Inflammatory macrophage (primary cell): ENCODE results near the gene PCARE.
A peak's percentile ranks its signal among the peaks of the same experiment; 100 is the strongest.
"Not testable (repeated sequence)": the region's sequence is repeated elsewhere in the genome, so short reads cannot be mapped to it uniquely, and the experiment has no call there.

Source experiments
- DNase-seq, 2 donors: peaks; one replicate each; pipeline ENCODE4 v3.0.0-alpha.2; 2020 to 2022

Gene PCARE

GRCh38 chr2:29096969-29097368 lies 22.6 kb upstream of the PCARE start:
- DNase-seq, result no peak

DNA sequence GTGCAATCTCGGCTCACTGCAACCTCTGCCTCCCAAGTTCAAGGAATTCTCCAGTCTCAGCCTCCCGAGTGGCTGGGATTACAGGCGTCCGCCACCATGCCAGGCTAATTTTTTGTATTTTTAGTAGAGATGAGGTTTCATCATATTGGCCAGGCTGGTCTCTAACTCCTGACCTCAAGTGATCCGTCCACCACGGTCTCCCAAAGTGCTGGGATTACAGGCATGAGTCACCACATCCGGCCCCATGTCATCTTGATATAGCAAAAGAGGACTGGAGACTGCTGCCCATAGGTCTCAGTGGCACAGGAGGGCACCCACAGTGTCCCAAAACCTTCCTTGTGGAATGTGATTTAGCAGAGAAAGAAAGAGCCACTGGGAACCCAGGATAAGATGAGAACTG lies 16.0 kb upstream of the PCARE start:
- DNase-seq, result not testable (repeated sequence)

GRCh38 chr2:29084554-29084953 lies 10.2 kb upstream of the PCARE start:
- no peak for DNase-seq

DNA sequence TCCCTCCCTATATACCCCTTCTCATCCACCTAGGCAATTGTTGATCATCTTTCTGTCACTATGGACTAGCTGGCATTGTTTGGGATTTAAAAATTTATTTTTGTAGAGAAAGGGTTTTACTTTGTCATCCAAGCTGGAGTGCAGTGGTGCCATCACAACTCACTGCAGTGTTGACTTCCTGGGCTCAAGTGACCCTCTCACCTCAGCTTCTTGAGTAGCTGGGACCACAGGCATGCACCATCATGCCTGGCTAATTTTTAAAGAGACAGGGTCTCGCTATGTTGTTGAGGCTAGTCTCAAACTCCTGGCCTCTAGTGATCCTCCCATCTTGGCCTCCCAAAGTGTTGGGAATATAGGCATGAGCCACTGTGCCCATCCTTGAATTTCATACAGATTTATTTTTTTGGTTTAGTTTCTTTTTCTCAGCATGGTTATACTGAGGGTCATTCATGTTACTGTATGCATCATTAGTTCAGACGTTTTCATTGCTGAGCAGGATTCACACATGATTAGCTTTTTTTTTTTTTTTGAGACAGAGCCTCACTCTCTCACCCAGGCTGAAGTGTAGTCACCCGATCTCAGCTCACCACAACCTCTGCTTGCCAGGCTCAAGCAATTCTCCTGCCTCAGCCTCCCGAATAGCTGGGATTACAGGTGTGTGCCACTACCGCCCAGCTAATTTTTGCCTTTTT lies 8.6 kb upstream of the PCARE start:
- DNase-seq, result no peak

GRCh38 chr2:29080886-29081743 lies 6.8 kb upstream of the PCARE start:
- peak; percentile 92 to 98 for DNase-seq

DNA sequence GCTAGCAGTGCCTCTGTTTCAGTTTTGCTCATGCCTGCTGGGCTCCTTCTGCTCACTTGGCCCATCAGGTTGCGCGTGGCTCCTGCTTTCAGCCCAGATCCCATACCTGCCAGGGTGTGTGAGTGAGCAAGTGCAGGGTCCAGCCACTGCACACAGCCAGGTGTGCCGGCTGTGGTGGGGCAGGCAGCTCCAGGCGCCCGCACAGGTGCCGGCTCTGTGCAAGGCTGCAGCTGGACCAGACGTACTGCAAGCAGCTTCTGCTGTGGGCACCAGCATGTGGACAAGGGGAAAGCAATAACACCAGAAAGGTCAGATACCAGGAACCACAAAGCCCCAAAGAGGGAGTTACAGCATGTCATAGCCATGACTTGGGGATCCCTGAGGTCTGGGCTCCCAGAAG lies 5.6 kb upstream of the PCARE start:
- no peak for DNase-seq

DNA sequence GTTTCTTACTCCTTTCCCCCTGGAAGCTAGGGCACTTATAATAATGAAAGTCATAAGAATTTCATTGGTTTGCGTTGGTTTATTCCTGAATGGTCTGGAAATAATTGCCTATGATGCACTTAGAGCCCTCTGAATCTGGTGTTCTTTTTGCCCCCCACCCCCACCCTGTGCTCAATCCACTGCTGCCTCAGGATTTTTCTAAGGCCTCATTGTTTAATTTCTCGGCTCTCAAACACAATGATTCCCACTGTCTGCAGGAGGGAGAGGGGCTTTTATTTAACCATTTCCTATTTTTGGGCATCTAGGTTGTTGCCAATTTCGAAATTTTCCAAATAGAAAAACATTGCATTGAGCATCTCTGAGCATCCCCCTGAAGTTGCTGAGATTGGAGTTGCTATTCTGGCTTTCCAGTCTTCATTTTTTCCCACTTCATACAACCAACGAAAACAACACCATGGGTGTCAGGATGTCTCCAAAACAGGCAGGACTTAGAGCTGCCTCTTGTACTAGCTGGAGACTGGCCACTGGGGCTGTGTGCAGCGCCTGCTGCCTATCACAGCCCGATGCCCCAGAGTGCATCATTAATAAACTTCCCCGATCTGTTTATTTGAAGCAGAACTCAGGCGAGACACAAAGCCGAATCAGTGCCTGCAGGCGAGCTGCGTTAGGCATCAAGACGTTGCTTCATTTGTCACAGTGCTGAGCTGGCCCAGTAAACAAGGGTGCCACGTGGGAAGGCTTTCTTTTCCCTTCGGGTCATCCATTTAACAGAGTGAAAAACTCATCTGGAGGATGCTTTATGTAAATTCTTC lies 1.8 kb upstream of the PCARE start:
- no peak for DNase-seq

- DNase-seq, result peak; percentile 57 to 68
Observed at GRCh38 chr2:29073933-29074332, 390 bp downstream of the PCARE start.

DNA sequence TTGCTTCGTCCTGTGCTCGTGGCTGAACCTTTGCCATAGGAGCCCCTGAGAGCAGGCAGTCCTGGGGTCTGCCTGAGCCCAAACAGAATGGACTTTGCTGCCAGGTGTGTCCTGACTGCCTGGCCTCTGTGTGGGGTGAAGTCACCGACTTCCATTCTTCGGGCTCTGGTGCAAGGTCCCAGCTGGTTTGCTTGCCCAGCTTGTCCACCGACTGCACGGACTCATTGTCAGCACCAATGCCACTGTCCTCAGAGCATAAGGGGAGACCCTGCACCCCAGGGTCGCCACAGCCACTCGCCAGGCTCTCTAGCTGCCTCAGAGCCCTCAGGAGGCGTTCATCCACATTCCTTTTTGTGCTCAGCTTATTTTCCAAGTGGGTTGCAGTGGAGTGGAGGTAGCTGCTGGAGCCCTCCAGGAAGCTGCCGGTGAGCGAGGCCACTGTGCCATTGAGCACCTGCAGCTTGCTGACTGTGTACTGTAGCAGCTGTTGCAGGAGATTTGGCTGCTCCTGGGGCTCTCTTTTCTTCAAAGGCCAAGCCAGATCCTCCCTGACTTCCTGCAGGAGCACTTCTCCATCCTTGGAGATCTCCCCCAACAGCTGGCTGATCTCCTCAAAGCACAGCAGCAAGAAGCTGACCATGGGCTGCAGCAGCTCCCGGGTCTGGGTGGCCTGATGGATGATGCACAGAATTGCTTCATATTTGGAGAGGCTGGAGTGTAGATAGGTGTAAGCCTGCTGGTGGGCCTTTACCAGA lies 1.2 kb downstream of the PCARE start:
- DNase-seq, result no peak

- DNase-seq, result no peak
Observed at GRCh38 chr2:29072251-29072650, 2.1 kb downstream of the PCARE start.

- DNase-seq, result no peak
Observed at GRCh38 chr2:29071032-29071975, 3.0 kb downstream of the PCARE start.

- no peak for DNase-seq
Observed at GRCh38 chr2:29070526-29070925, 3.8 kb downstream of the PCARE start.

- DNase-seq, result no peak
Observed at GRCh38 chr2:29068513-29068912, 5.8 kb downstream of the PCARE start.

GRCh38 chr2:29066997-29067605 lies 7.2 kb downstream of the PCARE start:
- peak; percentile 80 for DNase-seq

DNA sequence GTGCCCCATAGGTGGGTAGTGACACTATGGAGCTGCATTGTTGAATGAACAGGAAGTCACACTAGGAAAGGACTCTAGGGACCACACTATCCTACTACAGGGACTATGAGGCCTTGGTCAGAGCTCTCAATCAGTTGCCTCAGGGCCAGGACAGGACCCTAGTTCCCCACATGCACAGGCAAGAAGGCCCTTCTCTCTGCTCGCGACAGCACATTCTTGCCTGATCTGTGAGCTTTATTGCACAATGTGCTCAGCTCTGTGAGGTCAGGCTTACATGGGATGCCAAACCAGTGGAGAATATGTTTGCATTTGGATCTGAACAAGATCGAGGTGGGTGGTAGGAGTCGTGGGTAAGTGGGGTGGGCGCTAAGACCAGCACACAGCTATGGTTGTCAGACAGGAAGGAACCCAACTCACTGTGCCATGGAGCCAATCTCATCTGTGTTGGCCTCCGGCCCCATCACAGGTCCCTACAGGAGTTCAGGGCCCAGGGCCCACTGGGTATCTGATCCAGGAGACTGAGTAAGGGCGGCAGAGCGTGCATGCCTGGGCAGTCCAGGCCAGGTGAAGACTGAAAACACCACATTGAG lies 8.0 kb downstream of the PCARE start:
- peak; percentile 83 for DNase-seq

- no peak for DNase-seq
Observed at GRCh38 chr2:29065068-29065811, 9.1 kb downstream of the PCARE start.

DNA sequence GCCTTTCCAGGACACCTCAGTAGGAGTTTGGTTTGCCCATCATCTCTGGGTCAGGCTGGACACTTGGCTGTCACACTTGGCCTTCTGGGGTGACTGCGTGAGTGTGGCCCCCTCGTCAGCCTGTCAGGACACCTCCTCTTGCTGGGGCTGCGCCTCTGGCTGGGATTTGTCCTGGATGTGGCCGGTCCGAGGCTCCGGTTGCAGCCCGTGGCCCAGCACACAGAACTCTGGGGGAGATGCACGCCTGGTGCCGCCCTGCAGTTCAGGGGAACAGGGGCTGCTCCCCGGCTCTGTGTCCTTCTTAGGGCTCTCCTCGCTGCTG lies 9.6 kb downstream of the PCARE start:
- DNase-seq, result no peak

DNA sequence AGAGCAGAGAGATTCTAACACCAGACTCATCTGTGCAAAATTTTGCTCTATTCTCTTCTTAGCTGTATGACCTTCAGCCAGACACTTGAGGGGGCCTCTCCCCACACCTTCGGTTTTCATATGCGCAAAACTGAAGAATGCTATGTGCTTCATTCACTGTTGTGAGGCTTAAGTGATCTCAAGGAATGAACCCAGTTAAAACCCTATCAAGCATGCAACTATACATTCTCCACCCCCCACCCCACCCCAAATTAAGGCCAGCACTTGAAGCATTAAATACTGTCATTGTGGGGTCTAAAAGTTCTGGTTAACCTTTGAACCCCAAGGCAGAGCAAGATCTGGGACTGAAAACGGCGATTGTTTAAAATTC lies 10.0 kb downstream of the PCARE start:
- no peak for DNase-seq

DNA sequence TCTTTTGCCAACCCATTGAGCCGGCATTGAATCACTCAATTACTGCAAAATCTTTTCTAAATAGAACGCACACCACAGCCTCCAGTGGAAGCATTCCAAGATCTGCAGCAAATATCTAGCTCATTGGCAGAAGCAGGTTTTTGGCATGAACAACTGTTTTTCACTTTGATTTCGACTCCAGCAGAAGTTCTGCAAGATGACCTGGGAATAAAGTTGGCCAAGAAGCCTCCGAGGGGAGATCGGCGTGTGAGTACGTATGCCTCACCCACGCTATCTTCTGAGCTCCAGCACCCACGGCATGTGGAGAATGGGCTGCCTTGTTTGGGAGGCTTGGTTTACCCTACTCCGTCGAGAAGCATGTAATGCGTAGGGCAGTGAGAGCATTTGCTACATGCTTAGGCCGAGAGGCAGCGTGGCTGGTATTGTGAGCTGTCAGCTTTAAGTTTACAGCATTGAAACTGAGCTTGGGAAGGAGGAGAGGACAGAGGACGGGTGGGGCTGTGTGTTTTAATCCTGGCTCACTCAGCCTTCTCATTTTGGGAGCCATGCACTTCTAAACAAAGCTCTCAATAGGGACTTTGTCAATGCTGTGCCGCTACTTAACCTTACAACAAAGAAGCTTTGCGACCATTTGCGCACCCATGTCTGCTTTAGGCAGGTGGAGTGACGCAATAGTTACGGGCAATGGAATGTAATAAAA lies 10.5 kb downstream of the PCARE start:
- DNase-seq, result no peak
